GM10847 (cell line): ENCODE measurements around the gene HECTD4.

Experiments
- POLR2A ChIP-seq: IDR thresholded peaks from 2 replicates; pipeline ENCODE4 v1.6.1; 2011; ENCODE audit not compliant: insufficient read length; ENCODE audit errors: extremely low read depth

HECTD4 gene, protein sequence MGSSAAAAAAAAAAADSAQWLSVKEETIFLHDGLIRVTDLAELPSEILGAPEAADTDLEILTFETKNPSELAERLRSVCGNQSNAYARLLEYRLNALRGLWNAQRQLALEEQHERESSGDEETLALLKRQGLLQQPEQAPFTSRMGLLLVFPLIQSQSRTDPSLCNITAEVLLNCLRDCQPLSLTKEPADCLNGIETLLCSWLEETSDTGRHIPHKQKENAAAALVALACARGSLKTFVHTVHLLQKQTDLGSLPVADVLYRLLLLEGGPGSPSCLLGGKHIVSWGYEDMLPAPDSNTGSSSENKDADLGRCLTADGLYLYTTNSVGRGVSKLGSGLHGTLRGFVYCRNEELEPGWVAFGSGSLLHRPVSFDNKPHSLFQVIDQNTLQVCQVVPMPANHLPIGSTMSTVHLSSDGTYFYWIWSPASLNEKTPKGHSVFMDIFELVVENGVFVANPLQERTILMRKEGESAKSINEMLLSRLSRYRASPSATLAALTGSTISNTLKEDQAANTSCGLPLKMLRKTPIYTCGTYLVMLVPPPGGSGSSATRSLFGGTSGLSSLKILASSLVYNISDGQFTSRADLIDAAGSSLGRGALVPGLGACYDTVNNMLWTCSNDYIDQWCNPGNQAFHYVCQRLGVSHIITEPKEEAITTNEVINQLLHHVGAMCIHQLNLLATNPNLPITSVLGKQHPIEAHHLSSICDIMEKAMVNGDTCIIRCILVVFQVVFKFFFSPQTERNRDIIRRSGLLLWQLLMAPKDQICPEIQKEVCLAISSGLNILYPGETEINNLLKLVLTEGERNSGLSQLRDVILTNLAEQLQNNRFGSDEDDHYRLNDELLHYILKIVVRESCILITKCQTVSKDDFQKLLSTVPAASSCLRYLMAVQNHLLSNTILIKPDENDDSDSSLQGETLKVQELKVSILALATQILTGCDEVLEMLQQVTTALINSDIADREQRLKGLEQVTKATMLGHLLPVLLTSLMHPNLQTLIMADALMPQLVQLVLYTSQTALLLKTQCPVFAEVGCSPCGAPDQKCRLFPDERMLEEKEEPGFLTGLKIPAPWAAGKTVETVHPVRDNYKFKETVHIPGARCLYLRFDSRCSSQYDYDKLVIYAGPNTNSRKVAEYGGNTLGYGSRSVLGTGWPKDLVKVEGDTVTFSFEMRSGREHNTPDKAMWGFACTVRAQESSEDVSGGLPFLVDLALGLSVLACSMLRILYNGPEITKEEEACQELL (N-terminal part only)

DNA sequence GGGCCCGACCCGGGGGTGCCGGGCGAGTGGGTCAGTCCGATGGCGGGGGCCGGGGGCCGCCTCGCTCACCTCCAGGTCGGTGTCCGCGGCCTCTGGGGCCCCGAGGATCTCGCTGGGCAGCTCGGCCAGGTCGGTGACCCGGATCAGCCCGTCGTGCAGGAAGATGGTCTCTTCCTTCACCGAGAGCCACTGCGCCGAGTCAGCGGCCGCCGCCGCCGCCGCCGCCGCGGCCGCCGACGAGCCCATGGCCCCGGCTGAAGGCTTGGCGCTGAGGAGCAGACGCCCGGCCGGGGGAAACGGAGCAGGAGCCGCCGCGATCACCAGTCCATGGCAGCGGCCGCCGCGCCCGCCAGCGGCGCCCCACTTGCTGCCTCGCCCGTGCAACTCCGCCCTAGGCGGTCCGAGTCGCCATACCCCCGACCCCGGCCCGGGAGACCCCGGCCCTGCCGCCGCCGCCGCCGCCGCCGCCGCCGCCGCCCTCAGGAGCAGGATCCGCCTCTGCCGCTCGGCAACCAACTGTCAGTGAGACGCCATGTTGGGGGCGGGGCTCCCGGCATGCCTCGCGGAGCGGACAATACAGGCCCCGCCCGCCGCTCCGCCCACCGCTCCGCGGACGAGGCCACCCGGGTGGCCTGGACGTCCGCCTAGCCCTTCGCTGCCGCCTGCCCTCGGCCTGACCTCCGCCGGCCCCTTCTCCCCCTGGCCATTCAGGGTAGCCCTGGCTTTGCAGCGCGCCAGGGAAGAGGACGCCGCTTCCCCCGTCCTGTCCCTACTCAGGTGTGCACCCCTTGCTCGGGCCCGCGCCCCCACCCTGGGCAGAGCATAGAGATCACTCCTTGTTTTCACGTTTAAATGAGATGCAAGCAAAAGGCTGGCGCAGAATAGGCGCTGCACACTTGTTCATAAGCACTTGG is at the start of gene HECTD4:
TSS of gene HECTD4 (minus strand) at position 549 of the 914 bp plus-strand sequence. CDS start at position 246, 303 bp downstream.
- TF ChIP-seq POLR2A = peak; percentile 83

DNA sequence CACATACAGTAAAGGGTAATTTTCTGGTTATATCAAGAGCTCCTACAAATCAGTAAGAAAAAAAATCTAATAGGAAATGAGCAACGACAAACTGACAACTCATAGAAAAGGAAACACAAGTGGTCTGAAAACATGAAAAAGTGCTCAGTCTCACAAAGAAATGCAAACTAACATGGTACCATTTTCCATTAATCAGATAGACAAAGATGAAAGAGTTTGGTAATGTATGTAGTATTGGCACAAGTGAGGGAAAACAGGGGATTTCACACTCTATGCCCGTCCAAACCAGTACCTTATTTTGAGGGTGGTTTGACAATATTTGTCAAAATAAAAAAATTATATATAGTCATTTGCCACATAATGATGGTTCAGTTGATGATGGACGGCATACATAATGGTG is 49.7 kb upstream of the HECTD4 start:
- no peak for TF ChIP-seq POLR2A

DNA sequence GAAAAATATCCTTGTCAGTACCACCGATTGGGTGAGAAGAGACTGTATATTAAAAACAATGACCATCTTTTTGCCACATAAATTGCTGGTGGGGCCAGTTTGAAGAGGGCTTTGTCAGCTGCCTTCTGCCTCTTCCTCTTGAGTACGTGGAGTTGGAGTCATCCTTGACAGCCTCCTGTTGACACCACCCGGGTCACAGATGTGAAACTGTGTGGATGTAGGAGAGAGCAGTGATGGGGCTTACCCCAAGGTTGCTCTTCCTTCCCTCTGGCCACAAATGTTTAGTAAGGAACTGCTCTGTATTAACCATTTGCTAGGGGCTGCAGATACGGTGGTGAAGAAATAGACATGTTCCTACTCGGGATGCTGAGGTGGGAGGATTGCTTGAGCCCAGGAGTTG is 48.7 kb upstream of the HECTD4 start:
- no peak for TF ChIP-seq POLR2A

DNA sequence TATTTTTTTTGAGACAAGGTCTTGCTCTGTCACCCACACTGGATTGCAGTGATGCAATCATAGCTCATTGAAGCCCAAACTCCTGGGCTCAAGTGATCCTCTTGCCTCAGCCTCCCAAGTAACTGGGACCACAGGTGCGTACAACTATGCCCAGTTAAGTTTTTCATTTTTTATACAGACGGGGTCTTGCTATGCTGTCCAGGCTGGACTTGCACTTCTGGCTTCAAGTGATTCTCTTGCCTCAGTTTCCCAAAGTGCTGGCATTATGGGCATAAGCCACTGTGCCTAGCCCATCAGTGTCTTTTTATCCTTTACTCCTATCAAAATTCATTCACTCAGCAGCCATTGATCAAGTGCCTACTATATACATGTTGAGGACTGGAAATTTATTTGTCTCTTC is 45.5 kb upstream of the HECTD4 start:
- no peak for TF ChIP-seq POLR2A

DNA sequence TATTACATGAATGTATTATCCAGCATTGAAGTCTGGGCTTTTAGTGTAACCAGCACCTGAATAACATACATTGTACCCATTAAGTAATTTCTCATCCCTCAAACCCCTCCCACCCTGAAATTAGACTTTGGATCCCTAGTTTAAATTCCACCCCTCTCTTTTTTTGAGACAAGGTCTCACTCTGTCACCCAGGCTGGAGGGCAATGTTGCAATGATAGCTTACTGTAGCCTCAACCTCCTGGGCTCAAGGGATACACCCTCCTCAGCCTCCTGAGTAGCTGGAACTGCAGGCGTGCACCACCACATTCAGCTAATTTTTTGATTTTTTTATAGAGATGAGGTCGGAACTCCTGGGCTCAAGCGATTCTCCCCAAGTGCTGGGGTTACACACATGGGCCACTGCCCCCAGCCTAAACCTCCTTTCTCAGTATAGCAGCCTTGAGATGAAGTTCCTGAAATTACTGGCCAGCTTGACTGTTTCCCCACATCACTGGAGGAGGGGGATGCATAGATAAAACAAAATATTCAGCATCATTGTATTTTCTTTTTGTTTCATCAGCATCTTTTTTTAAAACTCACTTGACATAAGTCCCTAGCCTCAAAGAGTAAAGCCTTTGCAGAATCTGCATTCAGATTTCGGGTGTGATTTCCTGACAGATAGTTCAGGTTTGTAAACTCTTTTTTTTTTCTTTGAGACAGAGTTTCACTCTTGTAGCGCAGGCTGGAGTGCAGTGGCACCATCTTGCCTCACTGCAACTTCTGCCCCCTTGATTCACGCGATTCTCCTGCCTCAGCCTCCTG is 43.6 kb upstream of the HECTD4 start:
- TF ChIP-seq POLR2A = no peak

DNA sequence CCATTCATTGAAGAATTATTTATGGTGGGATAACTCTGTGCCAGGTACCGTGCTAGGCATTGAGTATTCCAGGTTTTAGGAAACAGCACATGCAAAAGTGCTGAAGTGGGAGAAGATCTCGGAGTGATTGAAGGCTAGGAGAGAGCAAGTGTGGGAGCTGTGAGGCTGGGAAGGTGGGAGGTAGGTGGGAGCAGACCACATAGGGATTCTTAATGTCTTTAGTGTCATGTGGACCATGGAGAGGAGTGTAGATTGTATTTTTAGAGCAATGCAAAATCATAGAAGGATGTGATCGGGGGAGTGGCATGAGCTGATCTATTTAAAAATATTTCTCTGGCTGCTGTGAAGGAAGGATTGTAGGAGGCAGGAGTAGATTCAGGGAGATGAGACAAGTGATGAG is 41.9 kb upstream of the HECTD4 start:
- no peak for TF ChIP-seq POLR2A

DNA sequence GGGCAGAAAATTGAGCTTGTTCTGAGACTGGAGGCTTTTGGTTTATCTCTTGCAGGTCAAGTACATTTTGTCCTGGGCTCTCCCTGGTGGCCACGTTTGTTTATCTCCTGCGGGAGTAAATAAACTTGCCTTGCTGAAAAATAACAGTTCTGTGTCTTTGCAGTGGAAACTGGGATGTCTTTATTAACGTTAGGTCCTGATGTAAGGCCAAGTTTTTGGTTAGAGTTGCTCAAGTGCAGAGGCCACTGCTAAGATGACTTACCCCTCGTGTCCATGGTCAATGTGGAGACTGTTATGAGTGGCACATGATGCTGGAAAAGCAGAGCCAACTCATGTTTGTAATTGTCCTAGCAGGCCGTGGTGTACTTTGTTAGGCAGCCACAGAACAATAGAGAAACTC is 40.3 kb upstream of the HECTD4 start:
- no peak for TF ChIP-seq POLR2A

DNA sequence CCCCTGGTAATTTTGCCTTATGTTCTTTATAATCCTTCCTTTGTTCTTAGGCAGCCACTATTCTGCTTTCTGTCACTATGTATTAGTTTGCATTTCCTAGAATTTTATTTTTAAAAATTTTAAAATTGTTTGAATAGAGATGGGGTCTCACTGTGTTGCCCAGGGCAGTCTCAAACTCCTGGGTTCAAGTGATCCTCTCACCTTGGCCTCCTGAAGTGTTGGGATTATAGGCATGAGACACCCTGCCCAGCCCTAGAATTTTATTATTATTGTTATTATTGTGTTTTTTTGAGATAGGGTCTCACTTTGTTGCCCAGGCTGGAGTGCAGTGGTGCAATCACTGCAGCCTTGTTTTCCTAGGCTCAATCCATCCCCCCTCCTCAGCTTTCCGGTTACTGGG is 39.1 kb upstream of the HECTD4 start:
- no peak for TF ChIP-seq POLR2A

DNA sequence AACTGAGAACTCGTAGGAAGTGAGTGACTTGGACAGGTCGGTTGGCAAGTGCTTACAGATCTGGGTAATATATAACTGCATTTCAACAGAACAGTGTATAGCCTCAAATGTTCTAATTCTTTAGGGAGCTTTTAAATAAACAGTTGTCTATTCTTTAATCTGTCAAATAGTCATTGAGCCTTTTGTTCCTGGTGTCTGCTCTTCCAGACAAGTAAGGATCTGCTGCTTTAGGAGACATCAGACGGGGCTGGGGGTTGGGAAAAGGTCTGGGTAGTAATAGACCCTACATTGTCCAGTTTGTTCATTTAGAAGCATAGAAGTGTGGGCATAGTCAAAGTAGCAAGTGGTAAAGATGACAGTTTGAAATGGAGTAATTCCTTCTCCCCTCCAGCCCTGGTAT is 38.5 kb upstream of the HECTD4 start:
- TF ChIP-seq POLR2A = no peak

DNA sequence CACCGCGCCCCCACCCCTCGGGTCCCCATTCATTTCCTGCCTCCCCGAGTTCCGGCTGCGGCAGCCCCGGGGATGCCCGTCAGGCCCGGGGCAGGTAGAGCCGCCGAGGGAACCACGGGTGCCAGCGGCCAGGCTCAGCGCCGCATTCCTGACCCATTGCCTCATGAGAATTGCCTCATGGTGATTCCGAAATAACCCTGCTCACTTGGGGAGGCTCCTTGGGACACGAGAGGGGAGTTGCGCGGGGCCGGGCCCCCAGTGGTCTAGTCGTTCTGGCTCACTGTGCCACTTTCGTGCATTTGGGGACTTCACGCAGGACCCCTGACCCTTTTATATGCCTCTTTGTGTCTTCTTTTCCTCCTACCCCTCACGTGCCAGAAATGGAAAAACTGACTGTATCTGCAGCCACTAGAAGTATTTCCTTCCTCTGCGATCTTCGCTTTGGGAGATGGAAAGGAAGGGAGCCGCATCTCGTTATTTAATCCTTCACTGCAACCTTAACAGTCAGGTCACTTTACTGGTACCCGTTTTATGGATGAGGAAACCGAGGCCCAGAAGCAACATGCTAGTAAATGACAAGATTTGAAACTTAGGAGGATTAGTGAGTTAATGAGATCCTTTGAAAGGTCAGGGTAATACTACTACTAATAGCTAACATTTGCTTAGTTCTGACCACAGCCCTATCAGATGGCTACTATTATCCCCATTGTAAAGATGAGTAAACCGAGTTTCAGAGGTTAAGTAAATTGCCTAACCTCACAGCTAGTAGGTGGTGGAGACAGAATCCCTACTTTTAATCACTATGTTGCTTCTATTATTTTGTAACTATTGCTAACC is 37.3 kb upstream of the HECTD4 start:
- no peak for TF ChIP-seq POLR2A

DNA sequence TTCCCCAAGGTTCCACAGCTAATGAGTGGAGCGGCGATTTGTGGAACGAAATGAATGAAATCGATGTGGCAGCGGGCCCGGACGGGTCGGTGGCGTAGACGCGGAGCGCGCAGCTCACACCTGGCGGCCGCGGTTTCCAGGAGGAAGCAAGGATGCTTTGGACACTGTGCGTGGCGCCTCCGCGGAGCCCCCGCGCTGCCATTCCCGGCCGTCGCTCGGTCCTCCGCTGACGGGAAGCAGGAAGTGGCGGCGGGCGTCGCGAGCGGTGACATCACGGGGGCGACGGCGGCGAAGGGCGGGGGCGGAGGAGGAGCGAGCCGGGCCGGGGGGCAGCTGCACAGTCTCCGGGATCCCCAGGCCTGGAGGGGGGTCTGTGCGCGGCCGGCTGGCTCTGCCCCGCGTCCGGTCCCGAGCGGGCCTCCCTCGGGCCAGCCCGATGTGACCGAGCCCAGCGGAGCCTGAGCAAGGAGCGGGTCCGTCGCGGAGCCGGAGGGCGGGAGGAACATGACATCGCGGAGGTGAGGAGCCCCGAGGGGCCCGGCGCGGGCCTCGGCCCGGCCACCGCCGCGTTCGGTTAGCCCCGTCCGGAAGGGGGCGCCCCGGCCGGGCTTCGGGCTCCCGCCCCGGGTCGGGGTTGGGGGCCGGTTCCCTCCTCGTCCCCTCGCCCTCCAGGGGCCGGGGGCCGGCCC is 36.5 kb upstream of the HECTD4 start, which contains the start of gene PTPN11:
TSS of gene PTPN11 (plus strand) at position 340 of the 689 bp plus-strand sequence. CDS start at position 505, 165 bp downstream.
- peak; percentile 98 for TF ChIP-seq POLR2A

DNA sequence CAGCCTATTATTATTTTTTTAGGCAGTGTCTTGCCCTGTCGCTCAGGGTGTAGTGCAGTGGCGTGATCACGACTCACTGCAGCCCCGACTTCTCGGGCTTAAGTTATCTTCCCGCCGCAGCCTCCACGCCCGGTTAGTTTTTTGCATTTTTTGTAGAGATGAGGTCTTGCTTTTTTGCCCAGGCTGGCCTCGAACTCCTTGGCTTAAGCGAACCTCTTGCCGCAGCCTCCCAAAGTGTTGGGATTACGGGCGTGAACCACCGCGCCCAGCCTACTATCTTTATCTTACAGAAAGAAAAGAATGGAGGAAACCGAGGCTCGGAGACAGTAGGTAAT is 36.0 kb upstream of the HECTD4 start:
- TF ChIP-seq POLR2A = no peak
